Measurements from ENCODE around the gene ACIN1.

Gene ACIN1

GRCh38 chr14:23105348-23105824 is 10.4 kb upstream of the ACIN1 start:
- H2AFZ ChIP-seq (ENCODE audit: low read depth, low read length) = no peak overlapping the region
- no peak for DNase-seq
- WGBS = 95% methylated on average over 2 of the region's 4 CpGs
- no peak overlapping the region for H3K23ac ChIP-seq (ENCODE audit: low read length in 2 of 2)
- H3K79me1 ChIP-seq (replicated peaks; ENCODE audit: low read length, poor library complexity, severe bottlenecking) = peaks cover 8% of the 10 kb centered on the region
- H2BK5ac ChIP-seq (ENCODE audit: low read depth, low read length, poor library complexity, severe bottlenecking) = no peak overlapping the region
- H3K4ac ChIP-seq (ENCODE audit: low read depth in 1 of 2, low read length in 2 of 2) = no peak overlapping the region
- H3K14ac ChIP-seq (ENCODE audit: low read length in 2 of 2) = no peak overlapping the region
- H2BK15ac ChIP-seq (ENCODE audit: low read depth, poor library complexity, severe bottlenecking) = no peak overlapping the region
- no peak overlapping the region for H2BK12ac ChIP-seq (ENCODE audit: low read length in 2 of 2)
- H2AK5ac ChIP-seq (ENCODE audit: low read length, severe bottlenecking) = no peak overlapping the region
- no peak overlapping the region for H3K18ac ChIP-seq (ENCODE audit: low read depth in 1 of 2, low read length in 2 of 2)
- peaks cover 0 to 3% of the 10 kb centered on the region in 2 experiments for H3K27me3 ChIP-seq (ENCODE audit: control insufficient read depth in 1 of 2, insufficient read depth in 1 of 2, low read length in 2 of 2)
- H3K9me3 ChIP-seq (ENCODE audit: control insufficient read depth, low read length) = no peaks in the 10 kb centered on the region
- no peak overlapping the region for H4K8ac ChIP-seq (ENCODE audit: low read length)
- H3K4me1 ChIP-seq (ENCODE audit: control insufficient read depth, insufficient read depth, low read depth, low read length) = peaks cover 6% of the 10 kb centered on the region
- no peak overlapping the region for H4K91ac ChIP-seq (ENCODE audit: low read length)
- peaks cover 0 to 4% of the 10 kb centered on the region in 2 experiments for H3K36me3 ChIP-seq (ENCODE audit: control insufficient read depth in 1 of 2, insufficient read depth in 2 of 2, low read depth in 1 of 2, low read length in 2 of 2)
- peak overlapping the region; percentile 60 for H3K9ac ChIP-seq (ENCODE audit: low read length)
- no peak overlapping the region for H3K4me3 ChIP-seq (ENCODE audit: insufficient read depth in 1 of 2, low read depth in 1 of 2, low read length in 2 of 2)
- H2BK120ac ChIP-seq (ENCODE audit: low read depth, low read length) = no peak overlapping the region
- no peak overlapping the region for H3K4me2 ChIP-seq (ENCODE audit: low read length, poor library complexity, severe bottlenecking)
- H3K27ac ChIP-seq (ENCODE audit: low read length, poor library complexity, severe bottlenecking) = no peak overlapping the region

- Histone ChIP-seq H3K36me3 (ENCODE audit: control insufficient read depth in 1 of 2, insufficient read depth in 2 of 2, low read depth in 1 of 2, low read length in 2 of 2) (peaks cover 2 to 4% of the 10 kb centered on the region in 2 experiments), H3K4ac (ENCODE audit: low read depth in 1 of 2, low read length in 2 of 2) (no peak within 1 kb of the TSS), H4K91ac (ENCODE audit: low read length) (no peak within 1 kb of the TSS), H2BK5ac (ENCODE audit: low read depth, low read length, poor library complexity, severe bottlenecking) (no peak within 1 kb of the TSS), H3K79me1 (replicated peaks; ENCODE audit: low read length, poor library complexity, severe bottlenecking) (peaks cover 8% of the 10 kb centered on the region), H2AFZ (ENCODE audit: low read depth, low read length) (peak within 1 kb of the TSS; percentile 2), H3K23ac (ENCODE audit: low read length in 2 of 2) (no peak within 1 kb of the TSS), H3K9ac (ENCODE audit: low read length) (peak within 1 kb of the TSS; percentile 60), H4K8ac (ENCODE audit: low read length) (no peak within 1 kb of the TSS), H3K4me1 (ENCODE audit: control insufficient read depth, insufficient read depth, low read depth, low read length) (peaks cover 7% of the 10 kb centered on the region), H3K27ac (ENCODE audit: low read length, poor library complexity, severe bottlenecking) (no peak within 1 kb of the TSS), H2BK12ac (ENCODE audit: low read length in 2 of 2) (no peak within 1 kb of the TSS), H3K14ac (ENCODE audit: low read length in 2 of 2) (peak within 1 kb of the TSS in 1 of 2 experiments; percentile 31), H3K4me2 (ENCODE audit: low read length, poor library complexity, severe bottlenecking) (no peak within 1 kb of the TSS), H2AK5ac (ENCODE audit: low read length, severe bottlenecking) (no peak within 1 kb of the TSS), H2BK15ac (ENCODE audit: low read depth, poor library complexity, severe bottlenecking) (no peak within 1 kb of the TSS), H3K4me3 (ENCODE audit: insufficient read depth in 1 of 2, low read depth in 1 of 2, low read length in 2 of 2) (peak within 1 kb of the TSS in 1 of 2 experiments; percentile 8), H3K18ac (ENCODE audit: low read depth in 1 of 2, low read length in 2 of 2) (no peak within 1 kb of the TSS), H3K27me3 (ENCODE audit: control insufficient read depth in 1 of 2, insufficient read depth in 1 of 2, low read length in 2 of 2) (no peaks in the 10 kb centered on the region), H2BK120ac (ENCODE audit: low read depth, low read length) (no peak within 1 kb of the TSS), H3K9me3 (ENCODE audit: control insufficient read depth, low read length) (no peaks in the 10 kb centered on the region)
- DNase-seq = no peak
- WGBS = 58% methylated on average over 8 of the region's 11 CpGs
These were observed 9.8 kb upstream of the ACIN1 start, which contains the start of gene CIROP for GRCh38 chr14:23104591-23105347. Gene CIROP (minus strand): TSS chr14:23104989. CDS start chr14:23104920, 69 bp downstream.

DNA sequence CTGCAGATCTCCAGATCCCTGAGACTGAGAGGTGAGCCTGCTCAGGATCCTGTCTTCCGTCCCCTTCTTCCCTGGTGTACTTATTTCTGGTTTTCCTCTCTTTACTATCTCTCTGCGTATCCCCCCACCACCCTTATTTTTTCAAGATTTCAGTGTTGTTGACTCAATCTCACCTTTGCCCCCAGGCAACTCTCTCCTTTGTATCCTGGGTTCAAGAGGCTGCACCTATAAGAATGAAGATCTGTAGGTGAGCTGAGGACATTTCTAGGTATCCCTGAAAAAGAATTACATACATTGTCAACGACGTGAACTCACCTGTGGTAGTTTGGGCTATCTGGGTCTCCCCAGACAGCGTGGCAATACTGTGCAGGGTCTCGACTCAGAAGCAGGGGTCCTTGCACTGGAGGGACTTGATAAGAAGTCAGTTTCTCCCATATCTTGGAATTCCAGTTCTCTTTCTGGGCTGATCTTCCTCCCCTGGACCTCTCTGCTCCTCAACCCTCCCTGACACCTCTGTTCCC is 9.2 kb upstream of the ACIN1 start:
- H3K14ac ChIP-seq (ENCODE audit: low read length in 2 of 2) = peak overlapping the region in 1 of 2 experiments; percentile 31
- H2BK5ac ChIP-seq (ENCODE audit: low read depth, low read length, poor library complexity, severe bottlenecking) = no peak overlapping the region
- no peak overlapping the region for H3K18ac ChIP-seq (ENCODE audit: low read depth in 1 of 2, low read length in 2 of 2)
- H3K4me3 ChIP-seq (ENCODE audit: insufficient read depth in 1 of 2, low read depth in 1 of 2, low read length in 2 of 2) = no peak overlapping the region
- H3K4me2 ChIP-seq (ENCODE audit: low read length, poor library complexity, severe bottlenecking) = no peak overlapping the region
- no peaks in the 10 kb centered on the region for H3K27me3 ChIP-seq (ENCODE audit: control insufficient read depth in 1 of 2, insufficient read depth in 1 of 2, low read length in 2 of 2)
- no peak overlapping the region for H3K4ac ChIP-seq (ENCODE audit: low read depth in 1 of 2, low read length in 2 of 2)
- WGBS = 90% methylated on average over 5 of the region's 6 CpGs
- H3K79me1 ChIP-seq (replicated peaks; ENCODE audit: low read length, poor library complexity, severe bottlenecking) = peaks cover 11% of the 10 kb centered on the region
- H3K4me1 ChIP-seq (ENCODE audit: control insufficient read depth, insufficient read depth, low read depth, low read length) = peaks cover 7% of the 10 kb centered on the region
- no peak overlapping the region for H3K27ac ChIP-seq (ENCODE audit: low read length, poor library complexity, severe bottlenecking)
- peak overlapping the region; percentile 60 for H3K9ac ChIP-seq (ENCODE audit: low read length)
- H2AK5ac ChIP-seq (ENCODE audit: low read length, severe bottlenecking) = no peak overlapping the region
- no peak overlapping the region for H2BK15ac ChIP-seq (ENCODE audit: low read depth, poor library complexity, severe bottlenecking)
- H3K36me3 ChIP-seq (ENCODE audit: control insufficient read depth in 1 of 2, insufficient read depth in 2 of 2, low read depth in 1 of 2, low read length in 2 of 2) = peaks cover 4 to 8% of the 10 kb centered on the region in 2 experiments
- H3K9me3 ChIP-seq (ENCODE audit: control insufficient read depth, low read length) = no peaks in the 10 kb centered on the region
- H4K8ac ChIP-seq (ENCODE audit: low read length) = no peak overlapping the region
- DNase-seq = no peak
- no peak overlapping the region for H4K91ac ChIP-seq (ENCODE audit: low read length)
- H2BK120ac ChIP-seq (ENCODE audit: low read depth, low read length) = no peak overlapping the region
- H3K23ac ChIP-seq (ENCODE audit: low read length in 2 of 2) = no peak overlapping the region
- H2AFZ ChIP-seq (ENCODE audit: low read depth, low read length) = no peak overlapping the region
- no peak overlapping the region for H2BK12ac ChIP-seq (ENCODE audit: low read length in 2 of 2)

GRCh38 chr14:23103581-23103980 is 8.6 kb upstream of the ACIN1 start:
- peaks cover 4 to 13% of the 10 kb centered on the region in 2 experiments for H3K36me3 ChIP-seq (ENCODE audit: control insufficient read depth in 1 of 2, insufficient read depth in 2 of 2, low read depth in 1 of 2, low read length in 2 of 2)
- WGBS = 81% methylated on average over 4 of the region's 4 CpGs
- no peak overlapping the region for H2BK5ac ChIP-seq (ENCODE audit: low read depth, low read length, poor library complexity, severe bottlenecking)

More at GRCh38 chr14:23103581-23103980, 8.6 kb upstream of the ACIN1 start:
- H2AFZ ChIP-seq (ENCODE audit: low read depth, low read length) = no peak overlapping the region
- no peak overlapping the region for H4K91ac ChIP-seq (ENCODE audit: low read length)
- no peak for DNase-seq
- H3K4me2 ChIP-seq (ENCODE audit: low read length, poor library complexity, severe bottlenecking) = no peak overlapping the region
- H3K23ac ChIP-seq (ENCODE audit: low read length in 2 of 2) = no peak overlapping the region
- H3K14ac ChIP-seq (ENCODE audit: low read length in 2 of 2) = no peak overlapping the region
- H3K27me3 ChIP-seq (ENCODE audit: control insufficient read depth in 1 of 2, insufficient read depth in 1 of 2, low read length in 2 of 2) = no peaks in the 10 kb centered on the region
- no peak overlapping the region for H3K4ac ChIP-seq (ENCODE audit: low read depth in 1 of 2, low read length in 2 of 2)
- no peak overlapping the region for H3K4me3 ChIP-seq (ENCODE audit: insufficient read depth in 1 of 2, low read depth in 1 of 2, low read length in 2 of 2)
- no peak overlapping the region for H2BK120ac ChIP-seq (ENCODE audit: low read depth, low read length)
- no peaks in the 10 kb centered on the region for H3K9me3 ChIP-seq (ENCODE audit: control insufficient read depth, low read length)
- no peak overlapping the region for H2BK15ac ChIP-seq (ENCODE audit: low read depth, poor library complexity, severe bottlenecking)
- no peak overlapping the region for H3K9ac ChIP-seq (ENCODE audit: low read length)
- no peak overlapping the region for H3K18ac ChIP-seq (ENCODE audit: low read depth in 1 of 2, low read length in 2 of 2)
- no peak overlapping the region for H2BK12ac ChIP-seq (ENCODE audit: low read length in 2 of 2)
- no peak overlapping the region for H3K27ac ChIP-seq (ENCODE audit: low read length, poor library complexity, severe bottlenecking)
- peaks cover 12% of the 10 kb centered on the region for H3K79me1 ChIP-seq (replicated peaks; ENCODE audit: low read length, poor library complexity, severe bottlenecking)
- no peak overlapping the region for H2AK5ac ChIP-seq (ENCODE audit: low read length, severe bottlenecking)
- peaks cover 7% of the 10 kb centered on the region for H3K4me1 ChIP-seq (ENCODE audit: control insufficient read depth, insufficient read depth, low read depth, low read length)
- no peak overlapping the region for H4K8ac ChIP-seq (ENCODE audit: low read length)
